MM.1S (cell line): ENCODE measurements around the gene FUT8.

ENCODE experiments used
- DNase-seq: peaks from one replicate; pipeline ENCODE4 v3.0.0-alpha.2; 2015
- H2AFZ ChIP-seq: fragments of 300-600 bp; sonication (generic); 2 replicates; pipeline ENCODE4 v1.6.0; 2016; ENCODE audit warnings: antibody characterized with exemption, low read length
- H3F3A ChIP-seq: fragments of 300-600 bp; sonication (generic); 2 replicates; pipeline ENCODE4 v1.6.1; 2016; ENCODE audit warnings: mild to moderate bottlenecking, antibody characterized with exemption, low read length, moderate library complexity, mixed read lengths; ENCODE audit not compliant: insufficient read depth
- H3K27ac ChIP-seq: fragments of 300-600 bp; sonication (generic); 2 replicates; pipeline ENCODE4 v1.5.1; 2016; ENCODE audit warnings: mild to moderate bottlenecking, low read length
- H3K27me3 ChIP-seq: fragments of 300-600 bp; sonication (generic); replicated peaks from 2 replicates; pipeline ENCODE4 v1.6.0; 2016; ENCODE audit warnings: low read length; ENCODE audit not compliant: insufficient read depth
- H3K36me3 ChIP-seq: fragments of 300-600 bp; sonication (generic); replicated peaks from 2 replicates; pipeline ENCODE4 v1.6.1; 2016; ENCODE audit warnings: mild to moderate bottlenecking, low read length, mixed read lengths; ENCODE audit not compliant: insufficient read depth
- H3K4me1 ChIP-seq: fragments of 300-600 bp; sonication (generic); 2 replicates; pipeline ENCODE4 v1.6.1; 2016; ENCODE audit warnings: low read length, mixed read lengths
- H3K4me2 ChIP-seq: fragments of 300-600 bp; sonication (generic); 2 replicates; pipeline ENCODE4 v1.6.0; 2016; ENCODE audit warnings: low read depth, low read length
- H3K4me3 ChIP-seq: fragments of 300-600 bp; sonication (generic); 2 replicates; pipeline ENCODE4 v1.5.1; 2016; ENCODE audit warnings: low read length, mixed read lengths
- H3K79me2 ChIP-seq: fragments of 300-600 bp; sonication (generic); 2 replicates; pipeline ENCODE4 v1.6.1; 2016; ENCODE audit warnings: mixed run types, low read length, mixed read lengths
- H3K9ac ChIP-seq: fragments of 300-600 bp; sonication (generic); 2 replicates; pipeline ENCODE4 v1.6.1; 2016; ENCODE audit warnings: low read length, mixed read lengths
- H3K9me2 ChIP-seq: fragments of 300-600 bp; sonication (generic); replicated peaks from 2 replicates; pipeline ENCODE4 v1.6.1; 2016; ENCODE audit warnings: mild to moderate bottlenecking, low read length, mixed read lengths; ENCODE audit not compliant: insufficient read depth
- H3K9me3 ChIP-seq: fragments of 300-600 bp; sonication (generic); replicated peaks from 2 replicates; pipeline ENCODE4 v1.6.1; 2016; ENCODE audit warnings: mild to moderate bottlenecking, low read length, mixed read lengths; ENCODE audit not compliant: insufficient read depth
- H4K20me1 ChIP-seq: fragments of 300-600 bp; sonication (generic); 2 replicates; pipeline ENCODE4 v1.6.1; 2016; ENCODE audit warnings: mild to moderate bottlenecking, low read length, moderate library complexity, mixed read lengths; ENCODE audit not compliant: insufficient read depth
- CTCF ChIP-seq: fragments of 300-600 bp; sonication (generic); IDR thresholded peaks from 2 replicates; pipeline ENCODE4 v1.5.1; 2016; ENCODE audit warnings: antibody characterized with exemption, low read length, mixed read lengths
- EZH2 ChIP-seq: fragments of 300-600 bp; sonication (generic); optimal IDR thresholded peaks from 2 replicates; pipeline ENCODE3; 2017; ENCODE audit warnings: low read depth, mild to moderate bottlenecking, antibody characterized with exemption, low read length, mixed read lengths
- EZH2phosphoT487 ChIP-seq: fragments of 300-600 bp; sonication (generic); IDR thresholded peaks from 2 replicates; pipeline ENCODE4 v1.6.1; 2018; ENCODE audit warnings: antibody characterized with exemption, low read length

Gene FUT8

DNA sequence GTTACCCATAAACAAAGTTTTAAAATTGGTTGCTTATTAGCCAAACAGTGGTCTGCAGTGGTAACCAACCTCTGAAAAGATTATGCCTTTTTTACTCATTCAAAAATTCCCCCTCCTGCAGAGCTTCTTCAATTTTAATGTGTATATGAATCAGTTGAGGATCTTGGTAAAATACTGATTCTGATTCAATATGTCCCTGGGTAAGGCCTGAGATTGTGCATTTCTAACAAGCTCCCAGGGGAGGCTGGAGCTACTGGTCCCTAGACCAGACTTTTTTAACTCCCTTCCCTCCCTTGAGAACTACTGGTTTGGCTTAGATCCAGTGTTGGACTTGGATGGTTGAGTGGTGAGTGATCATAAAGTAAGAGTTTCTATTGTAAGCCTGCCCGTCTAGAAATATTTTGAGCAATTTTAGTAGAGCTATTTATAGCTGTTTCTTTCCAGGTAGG lies 90.2 kb downstream of the FUT8 start:
- Histone ChIP-seq H4K20me1 (no peaks in the 10 kb centered on the region), H2AFZ (no peak overlapping the region), H3F3A (no peaks in the 10 kb centered on the region), H3K27ac (no peak overlapping the region), H3K36me3 (no peaks in the 10 kb centered on the region), H3K4me1 (no peaks in the 10 kb centered on the region), H3K4me2 (no peak overlapping the region), H3K9ac (no peak overlapping the region), H3K27me3 (no peaks in the 10 kb centered on the region), H3K79me2 (0 out of 2 replicates have a peak, but pooled peaks cover 7% of the 10 kb centered on the region), H3K4me3 (no peak overlapping the region), H3K9me3 (no peaks in the 10 kb centered on the region), H3K9me2 (no peaks in the 10 kb centered on the region)
- TF ChIP-seq EZH2 = no peak
- TF ChIP-seq EZH2phosphoT487 = no peak
- TF ChIP-seq CTCF = no peak
- no peak for DNase-seq

DNA sequence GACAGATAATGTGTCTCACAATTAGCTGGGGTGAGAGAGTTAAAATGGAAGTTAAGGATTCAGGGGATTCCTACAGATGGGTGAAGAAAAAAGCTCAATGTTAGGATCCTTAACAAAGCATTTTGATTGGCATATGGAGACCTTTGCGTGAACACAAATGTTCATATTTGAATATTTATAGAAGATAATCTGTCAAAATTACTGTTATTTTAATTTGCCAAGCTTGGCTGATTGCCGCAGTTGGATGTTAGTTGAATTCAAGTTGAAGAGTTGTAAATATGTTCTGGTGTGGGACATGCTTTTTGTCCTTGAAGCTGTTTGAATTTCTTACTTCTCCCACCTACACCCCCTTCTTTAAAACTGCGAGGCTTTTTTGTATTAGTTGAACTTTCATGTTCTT lies 91.2 kb downstream of the FUT8 start:
- Histone ChIP-seq H3K4me2 (no peak overlapping the region), H3K79me2 (0 out of 2 replicates have a peak, but pooled peaks cover 8% of the 10 kb centered on the region), H3K27ac (no peak overlapping the region), H4K20me1 (no peaks in the 10 kb centered on the region), H3K27me3 (no peaks in the 10 kb centered on the region), H3F3A (no peaks in the 10 kb centered on the region), H3K9me3 (no peaks in the 10 kb centered on the region), H3K36me3 (no peaks in the 10 kb centered on the region), H3K4me3 (no peak overlapping the region), H2AFZ (no peak overlapping the region), H3K9me2 (no peaks in the 10 kb centered on the region), H3K9ac (no peak overlapping the region), H3K4me1 (no peaks in the 10 kb centered on the region)
- no peak for DNase-seq
- TF ChIP-seq CTCF (no peak), EZH2phosphoT487 (no peak), EZH2 (no peak)

DNA sequence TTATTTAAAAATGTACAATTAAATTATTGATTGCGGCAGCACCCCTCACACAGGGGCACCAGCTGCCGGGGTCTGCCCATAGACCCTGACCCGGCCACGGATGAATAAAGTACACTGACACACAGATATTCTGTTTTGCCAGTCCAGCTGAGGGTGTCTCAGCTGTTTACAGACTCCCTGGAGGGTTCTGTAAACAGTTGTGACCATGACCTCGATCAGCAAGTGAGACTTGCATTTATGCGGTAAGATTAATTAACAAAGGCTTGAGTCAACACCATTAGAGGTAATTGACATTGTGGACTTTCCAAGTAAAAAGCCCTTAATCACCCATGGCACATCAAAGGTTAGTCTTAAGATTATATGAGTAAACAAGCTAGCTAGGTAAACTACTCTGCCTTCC lies 94.3 kb downstream of the FUT8 start:
- TF ChIP-seq EZH2phosphoT487 (no peak), EZH2 (no peak), CTCF (no peak)
- H3K27ac ChIP-seq = no peak overlapping the region
- H4K20me1 ChIP-seq = no peaks in the 10 kb centered on the region
- no peaks in the 10 kb centered on the region for H3K4me1 ChIP-seq
- H3K9me3 ChIP-seq = no peaks in the 10 kb centered on the region
- H2AFZ ChIP-seq = no peak overlapping the region
- H3K9me2 ChIP-seq = no peaks in the 10 kb centered on the region
- no peak for DNase-seq
- H3K4me2 ChIP-seq = no peak overlapping the region
- H3K79me2 ChIP-seq = peaks cover 4% of the 10 kb centered on the region; the same call in 1 of the 2 replicates
- H3K9ac ChIP-seq = no peak overlapping the region
- H3K36me3 ChIP-seq = no peaks in the 10 kb centered on the region
- no peaks in the 10 kb centered on the region for H3F3A ChIP-seq
- no peak overlapping the region for H3K4me3 ChIP-seq
- no peaks in the 10 kb centered on the region for H3K27me3 ChIP-seq
